ENCODE measurements around the gene WDFY4. TPM values are rescaled to one million over a fixed set of nuclear protein-coding genes. Genes with fewer than 3 reads are reported as not detected.

Gene WDFY4
- total and polyA plus RNA-seq, 2 of the 4 experiments (the other 2 are of a cell fraction): not detected

DNA sequence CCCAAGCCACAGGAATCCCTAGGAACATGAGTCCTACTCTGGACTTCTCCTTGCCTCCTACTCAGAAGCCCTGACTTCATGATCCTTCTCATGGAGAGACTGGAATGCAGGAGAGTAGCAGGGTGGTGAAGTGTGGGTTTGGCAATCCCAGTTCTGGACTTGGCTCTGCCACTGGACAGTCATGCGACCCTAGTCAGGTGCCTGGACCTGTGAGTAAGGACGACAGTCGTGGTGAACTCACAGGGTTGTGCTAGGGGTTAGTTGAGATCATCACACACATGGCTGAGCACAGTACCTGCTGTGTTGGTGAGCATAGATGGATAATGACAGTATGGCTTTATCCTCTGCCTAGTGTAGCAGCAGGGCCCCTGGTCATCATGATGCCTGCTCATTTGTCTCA is 137.0 kb downstream of the WDFY4 start:
- Histone ChIP-seq H3K9me1 (ENCODE audit: insufficient read depth, low read length) (no peaks in the 10 kb centered on the region), H3K9me3 (ENCODE audit: control insufficient read depth, insufficient read depth, low read length) (no peaks in the 10 kb centered on the region), H4K5ac (ENCODE audit: low read depth, low read length) (no peak overlapping the region), H2BK15ac (ENCODE audit: low read depth, low read length) (no peak overlapping the region), H3K23ac (ENCODE audit: low read depth, low read length) (no peak overlapping the region), H3K4me2 (ENCODE audit: low read depth, low read length) (no peak overlapping the region), H3K4ac (ENCODE audit: low read depth, low read length) (no peak overlapping the region), H3K36me3 (ENCODE audit: control insufficient read depth, insufficient read depth, low read length) (no peaks in the 10 kb centered on the region), H2BK120ac (ENCODE audit: low read depth, low read length) (no peak overlapping the region), H4K8ac (ENCODE audit: low read depth in 2 of 2, low read length in 2 of 2) (no peak overlapping the region), H3K9ac (ENCODE audit: low read depth, low read length) (no peak overlapping the region), H2AFZ (replicated peaks; ENCODE audit: low read length, poor library complexity) (no peak overlapping the region), H4K20me1 (ENCODE audit: insufficient read depth, low read length) (no peaks in the 10 kb centered on the region), H3K27ac (ENCODE audit: insufficient read depth, low read length) (no peak overlapping the region), H2BK5ac (ENCODE audit: low read depth, low read length, poor library complexity, severe bottlenecking) (no peak overlapping the region), H3K56ac (ENCODE audit: extremely low read depth, insufficient read depth, low read length) (no peak overlapping the region), H3K79me1 (ENCODE audit: low read depth in 1 of 2, low read length in 2 of 2) (no peaks in the 10 kb centered on the region), H2AK9ac (replicated peaks; ENCODE audit: low read depth, low read length, poor library complexity) (no peak overlapping the region), H4K91ac (ENCODE audit: insufficient read depth, low read depth, low read length) (no peak overlapping the region), H2AK5ac (ENCODE audit: low read depth, low read length) (no peak overlapping the region), H2BK20ac (ENCODE audit: low read depth, low read length) (no peak overlapping the region), H3K18ac (ENCODE audit: low read depth, low read length) (no peak overlapping the region), H3K4me3 (ENCODE audit: insufficient read depth, low read depth, low read length) (no peak overlapping the region), H3K27me3 (ENCODE audit: control insufficient read depth, insufficient read depth, low read length) (peaks cover 3% of the 10 kb centered on the region; the same call in 1 of the 2 replicates), H3K14ac (replicated peaks; ENCODE audit: low read depth, low read length) (no peak overlapping the region), H3K4me1 (ENCODE audit: control insufficient read depth, insufficient read depth, low read length) (no peaks in the 10 kb centered on the region)
- ChIA-PET POLR2A (ENCODE audit: unreplicated experiment) (no interaction called here), CTCF (no interaction called here)
- dilution Hi-C loops (cut with HindIII; ENCODE audit: low sequenced_read_pairs, unreplicated experiment): no loop called here
- DNase-seq: no peak
- in situ Hi-C loops (cut with MboI; ENCODE audit: low sequenced_read_pairs): no loop called here
- no peak for ATAC-seq (ENCODE audit: low read depth)
- TF ChIP-seq POLR2A (IDR thresholded peaks at IDR 0.05; ENCODE audit: low read depth, low read length): no peak
- TF ChIP-seq MAZ (IDR thresholded peaks at IDR 0.05; ENCODE audit: borderline replicate concordance, low read depth, low read length): no peak
- TF ChIP-seq CHD1 (IDR thresholded peaks at IDR 0.05; ENCODE audit: low read depth, low read length): no peak
- TF ChIP-seq, protein P1, sequence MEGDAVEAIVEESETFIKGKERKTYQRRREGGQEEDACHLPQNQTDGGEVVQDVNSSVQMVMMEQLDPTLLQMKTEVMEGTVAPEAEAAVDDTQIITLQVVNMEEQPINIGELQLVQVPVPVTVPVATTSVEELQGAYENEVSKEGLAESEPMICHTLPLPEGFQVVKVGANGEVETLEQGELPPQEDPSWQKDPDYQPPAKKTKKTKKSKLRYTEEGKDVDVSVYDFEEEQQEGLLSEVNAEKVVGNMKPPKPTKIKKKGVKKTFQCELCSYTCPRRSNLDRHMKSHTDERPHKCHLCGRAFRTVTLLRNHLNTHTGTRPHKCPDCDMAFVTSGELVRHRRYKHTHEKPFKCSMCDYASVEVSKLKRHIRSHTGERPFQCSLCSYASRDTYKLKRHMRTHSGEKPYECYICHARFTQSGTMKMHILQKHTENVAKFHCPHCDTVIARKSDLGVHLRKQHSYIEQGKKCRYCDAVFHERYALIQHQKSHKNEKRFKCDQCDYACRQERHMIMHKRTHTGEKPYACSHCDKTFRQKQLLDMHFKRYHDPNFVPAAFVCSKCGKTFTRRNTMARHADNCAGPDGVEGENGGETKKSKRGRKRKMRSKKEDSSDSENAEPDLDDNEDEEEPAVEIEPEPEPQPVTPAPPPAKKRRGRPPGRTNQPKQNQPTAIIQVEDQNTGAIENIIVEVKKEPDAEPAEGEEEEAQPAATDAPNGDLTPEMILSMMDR (conservative IDR thresholded peaks at IDR 0.05; ENCODE audit: low read depth, low read length): no peak
- no peak for TF ChIP-seq RFX5 (IDR thresholded peaks at IDR 0.05; ENCODE audit: low read depth, low read length)
- no CpG with 5 or more reads among the region's 3 CpGs for WGBS, 2 experiments (ENCODE audit: extremely low coverage in 2 of 2, insufficient read length in 1 of 2)
- intact Hi-C loops (cut with micrococcal nuclease): no loop called here
- no TSS peak for BruUV-seq (replicated peaks)

Measured in IMR-90 (cell line).